GM23338 (cell line): ENCODE data around the gene FKRP.

Source experiments
- CTCF ChIP-seq, 2 experiments: fragments of 200-600 bp in 1 of 2; sonication (generic) in 1 of 2; conservative IDR thresholded peaks; 2 replicates each; pipeline versions ENCODE4 v1.5.1 to v1.6.1; 2016 to 2017; ENCODE audit warnings: antibody characterized with exemption in 2 of 2, low read depth in 2 of 2, mild to moderate bottlenecking in 2 of 2, moderate library complexity in 1 of 2
- ETS1 ChIP-seq: IDR thresholded peaks from 2 replicates; pipeline ENCODE4 v1.6.1; 2016; ENCODE audit warnings: antibody characterized with exemption
- EZH2 ChIP-seq: fragments of 200-600 bp; sonication (generic); IDR thresholded peaks from one replicate; pipeline ENCODE4 v1.8.0; 2017; ENCODE audit warnings: antibody characterized with exemption, mild to moderate bottlenecking, low read depth; ENCODE audit not compliant: unreplicated experiment
- EZH2phosphoT487 ChIP-seq: fragments of 200-600 bp; sonication (generic); IDR thresholded peaks from one replicate; pipeline ENCODE4 v1.8.1; 2018; ENCODE audit warnings: antibody characterized with exemption; ENCODE audit not compliant: unreplicated experiment
- POLR2AphosphoS5 ChIP-seq: IDR thresholded peaks from 2 replicates; pipeline ENCODE4 v1.6.1; 2016; ENCODE audit warnings: antibody characterized with exemption, low read depth
- REST ChIP-seq: IDR thresholded peaks from one replicate; pipeline ENCODE4 v1.6.1; 2018; ENCODE audit warnings: antibody characterized with exemption; ENCODE audit not compliant: unreplicated experiment
- ZNF114 ChIP-seq: fragments of 250-450 bp; sonication (Bioruptor Pico); IDR thresholded peaks from 2 replicates; pipeline ENCODE4 v1.5.0; 2020; ENCODE audit warnings: mild to moderate bottlenecking, moderate library complexity

GRCh38 chr19:46755077-46755852 is 9.4 kb downstream of the FKRP start:
- TF ChIP-seq EZH2 (no peak), CTCF (conservative IDR thresholded peaks at IDR 0.05; ENCODE audit: low read depth in 2 of 2) (no peak), POLR2AphosphoS5 (no peak), ETS1 (no peak), REST (no peak), EZH2phosphoT487 (no peak), ZNF114 (CRISPR knock-in tag) (no peak)
